Measurements from ENCODE around the gene CHRND. TPM values are rescaled to one million over a fixed set of nuclear protein-coding genes. Genes with fewer than 3 reads are reported as not detected.

Gene CHRND
- total and polyA plus RNA-seq, 2 of the 8 experiments (the other 6 are each of a cell fraction or from before 2014, with no cell fraction given), result 0.24 TPM; not detected in 1

GRCh38 chr2:232527905-232528470 lies 2.0 kb downstream of the CHRND start:
- H4K91ac ChIP-seq (replicated peaks; ENCODE audit: insufficient read length, low read length), result no peak overlapping the region
- H3K9me3 ChIP-seq (ENCODE audit: insufficient read depth in 2 of 2, low read depth in 1 of 2, low read length in 1 of 2), result no peaks in the 10 kb centered on the region
- peaks cover 10 to 25% (median 16%) of the 10 kb centered on the region in 4 experiments for H3K27me3 ChIP-seq (replicated peaks in 1 of 4; ENCODE audit: control insufficient read depth in 3 of 4, extremely low read depth in 1 of 4, insufficient read depth in 3 of 4, low read length in 3 of 4)
- H2BK15ac ChIP-seq (ENCODE audit: low read length), result no peak overlapping the region; the same call in 1 of the 2 replicates
- DNase-seq (ENCODE audit: low read depth in 1 of 2, low spot score in 2 of 2) (no peak), FAIRE-seq (no peak)
- H2BK5ac ChIP-seq (ENCODE audit: low read depth, low read length), result no peak overlapping the region
- ChIA-PET CTCF (ENCODE audit: partially characterized antibody) (interaction anchor here (1.2 to 3.2 kb wide), 4 partner anchors 10 to 55 kb away, joined by 3 to 21 read pairs (median 4); no protein-coding TSS in a partner anchor), POLR2A (ENCODE audit: partially characterized antibody) (interaction anchor here (0.9 to 2.1 kb wide), 4 partner anchors 8 to 21 kb away, joined by 3 to 5 read pairs (median 4); partner anchors contain the start of genes CHRNG and PRSS56)
- H3K23ac ChIP-seq (ENCODE audit: insufficient read length), result no peak overlapping the region
- no peak overlapping the region for H3K18ac ChIP-seq (ENCODE audit: extremely low read depth, low read length)
- no peak overlapping the region for H3K4me2 ChIP-seq (ENCODE audit: insufficient read depth in 1 of 2, low read depth in 2 of 2, low read length in 2 of 2)
- H2BK120ac ChIP-seq (replicated peaks; ENCODE audit: low read depth, low read length), result no peak overlapping the region
- peaks cover 3% of the 10 kb centered on the region in 2 experiments for H4K20me1 ChIP-seq (replicated peaks in 1 of 2; ENCODE audit: control insufficient read depth in 1 of 2, insufficient read depth in 2 of 2, low read length in 2 of 2)
- H3K4me3 ChIP-seq (ENCODE audit: extremely low read depth in 1 of 4, insufficient read depth in 2 of 4, low read depth in 3 of 4, low read length in 4 of 4), result no peak overlapping the region
- H3K4ac ChIP-seq (replicated peaks; ENCODE audit: insufficient read length, low read depth, low read length), result no peak overlapping the region
- 88% methylated on average over 6 of the region's 6 CpGs; no CpG with 5 or more reads in 1 of the 2 experiments for WGBS, 2 experiments (ENCODE audit: extremely low coverage in 1 of 2, insufficient coverage in 1 of 2, insufficient read length in 1 of 2, insufficient replicate concordance in 2 of 2, low coverage in 1 of 2, low lambda C conversion rate in 2 of 2, missing lambda C conversion rate in 1 of 2)
- H3K4me1 ChIP-seq (replicated peaks in 1 of 4; ENCODE audit: control insufficient read depth in 3 of 4, insufficient read depth in 4 of 4, low read length in 3 of 4), result peaks cover 0 to 15% (median 10%) of the 10 kb centered on the region in 4 experiments; a peak in 6 of 7 replicates
- no peaks in the 10 kb centered on the region for H3K36me3 ChIP-seq (ENCODE audit: control insufficient read depth in 2 of 4, insufficient read depth in 4 of 4, low read length in 3 of 4)
- no peak overlapping the region for H4K5ac ChIP-seq (ENCODE audit: insufficient read length, low read depth, low read length)
- 0 out of 2 replicates have a peak overlapping the region, but pooled peaks have one; percentile 82 for H2AK5ac ChIP-seq (ENCODE audit: low read depth, low read length)
- H3K14ac ChIP-seq (ENCODE audit: insufficient read length), result no peak overlapping the region
- no peaks in the 10 kb centered on the region for H3K79me2 ChIP-seq (ENCODE audit: control insufficient read depth in 1 of 2, insufficient read depth in 2 of 2, low read length in 2 of 2)
- 0 out of 2 replicates have a peak overlapping the region, but pooled peaks have one; percentile 27 for H2BK12ac ChIP-seq (ENCODE audit: low read depth, low read length)
- no peak overlapping the region for H3K9ac ChIP-seq (replicated peaks in 1 of 4; ENCODE audit: extremely low read depth in 1 of 4, low read depth in 3 of 4, low read length in 3 of 4)
- no peak overlapping the region for H3K27ac ChIP-seq (ENCODE audit: low read depth, low read length)
- no peaks in the 10 kb centered on the region for H3K79me1 ChIP-seq (ENCODE audit: low read depth, low read length)
- no peak overlapping the region for H4K8ac ChIP-seq (ENCODE audit: extremely low read depth, insufficient read depth, low read length)
- H3K56ac ChIP-seq (replicated peaks; ENCODE audit: insufficient read length, low read depth, low read length), result no peak overlapping the region
- H2BK20ac ChIP-seq (ENCODE audit: low read length), result peak overlapping the region; percentile 48; the same call in 1 of the 2 replicates
- no peak overlapping the region for H2AFZ ChIP-seq (ENCODE audit: low read length)
- peaks cover 6% of the 10 kb centered on the region; the same call in 1 of the 2 replicates for H3K23me2 ChIP-seq (ENCODE audit: low read depth, low read length)
- no peak for TF ChIP-seq CHD1 (IDR thresholded peaks at IDR 0.05; ENCODE audit: low read depth, low read length)
- TF ChIP-seq YY1 (IDR thresholded peaks at IDR 0.05; ENCODE audit: low read depth, low read length), result no peak
- no peak for TF ChIP-seq E2F6 (IDR thresholded peaks at IDR 0.05)
- no peak for TF ChIP-seq SP2 (IDR thresholded peaks at IDR 0.05; ENCODE audit: low read length)
- TF ChIP-seq RNF2 (IDR thresholded peaks at IDR 0.05; ENCODE audit: borderline replicate concordance, low read depth, low read length, missing control alignments, poor library complexity, severe bottlenecking), result no peak
- TF ChIP-seq CHD2 (IDR thresholded peaks at IDR 0.05; ENCODE audit: low read length), result no peak
- TF ChIP-seq EP300 (IDR thresholded peaks at IDR 0.05; ENCODE audit: borderline replicate concordance in 1 of 2, low read depth in 2 of 2, low read length in 2 of 2), result no peak
- no peak for TF ChIP-seq BCL11A (IDR thresholded peaks at IDR 0.05; ENCODE audit: low read depth in 2 of 2, low read length in 2 of 2)
- no peak for TF ChIP-seq POLR2AphosphoS5 (IDR thresholded peaks at IDR 0.05; ENCODE audit: low read depth, low read length)
- no peak for TF ChIP-seq TBP (IDR thresholded peaks at IDR 0.05; ENCODE audit: low read depth, low read length)
- no peak for TF ChIP-seq HDAC6 (IDR thresholded peaks at IDR 0.05; ENCODE audit: low read depth, low read length)
- TF ChIP-seq GABPA (IDR thresholded peaks at IDR 0.05; ENCODE audit: borderline replicate concordance, insufficient read depth, low read length), result no peak
